K562 (cell line): Measurements from ENCODE around the gene FAM117A. TPM values are rescaled to one million over a fixed set of nuclear protein-coding genes. Genes with fewer than 3 reads are reported as not detected.
A peak's percentile ranks its signal among the peaks of the same experiment; 100 is the strongest.

Experiments
- CC2D1A ChIP-seq: fragments of 450-650 bp; IDR thresholded peaks from 2 replicates; pipeline ENCODE4 v1.6.1; 2017; ENCODE audit warnings: mild to moderate bottlenecking
- GATAD2B ChIP-seq: fragments of 450-650 bp; IDR thresholded peaks from 2 replicates; pipeline ENCODE4 v1.6.1; 2017; ENCODE audit warnings: mild to moderate bottlenecking, borderline replicate concordance
- HDAC2 ChIP-seq: fragments of 450-650 bp; IDR thresholded peaks from 2 replicates; pipeline ENCODE4 v1.6.1; 2016; ENCODE audit warnings: mild to moderate bottlenecking
- MAFG ChIP-seq: fragments of 450-650 bp; conservative IDR thresholded peaks from 2 replicates; pipeline ENCODE4 v1.6.1; 2016; ENCODE audit warnings: missing genetic modification characterization, missing compliant biosample characterization
- MBD2 ChIP-seq: sonication (generic); IDR thresholded peaks from 2 replicates; pipeline ENCODE4 v1.6.1; 2016; ENCODE audit warnings: low read depth, borderline replicate concordance
- MCM5 ChIP-seq: fragments of 450-650 bp; IDR thresholded peaks from 2 replicates; pipeline ENCODE4 v1.6.1; 2016; ENCODE audit warnings: low read depth
- NUFIP1 ChIP-seq: fragments of 450-650 bp; IDR thresholded peaks from 2 replicates; pipeline ENCODE4 v1.6.1; 2018; ENCODE audit not compliant: partially characterized antibody
- PHF20 ChIP-seq: fragments of 450-650 bp; IDR thresholded peaks from 2 replicates; pipeline ENCODE4 v1.6.1; 2018; ENCODE audit not compliant: partially characterized antibody
- PKNOX1 ChIP-seq: fragments of 450-650 bp; IDR thresholded peaks from 2 replicates; pipeline ENCODE4 v1.6.1; 2016
- POLR2AphosphoS2 ChIP-seq: IDR thresholded peaks from 2 replicates; pipeline ENCODE4 v1.6.1; 2012; ENCODE audit warnings: low read length, improper control_type of control experiment
- POLR3G ChIP-seq: IDR thresholded peaks from 2 replicates; pipeline ENCODE4 v1.6.1; 2011; ENCODE audit not compliant: insufficient read length, insufficient replicate concordance; ENCODE audit errors: extremely low read depth
- PYGO2 ChIP-seq: fragments of 450-650 bp; IDR thresholded peaks from 2 replicates; pipeline ENCODE4 v1.6.1; 2016; ENCODE audit warnings: mild to moderate bottlenecking, missing genetic modification characterization, moderate library complexity, missing compliant biosample characterization
- RAD51 ChIP-seq: fragments of 450-650 bp; IDR thresholded peaks from 2 replicates; pipeline ENCODE4 v1.7.1; 2016; ENCODE audit warnings: low read depth, mild to moderate bottlenecking, borderline replicate concordance
- ZBTB33 ChIP-seq: sonication (generic); formaldehyde crosslinking; IDR thresholded peaks from 2 replicates; pipeline ENCODE4 v1.8.1; 2023; ENCODE audit warnings: mild to moderate bottlenecking, missing genetic modification reagents
- ZC3H8 ChIP-seq: fragments of 450-650 bp; IDR thresholded peaks from 2 replicates; pipeline ENCODE4 v1.6.1; 2017
- ZNF263 ChIP-seq: sonication (generic); formaldehyde crosslinking; IDR thresholded peaks from 2 replicates; pipeline ENCODE4 v1.8.0; 2022; ENCODE audit warnings: mild to moderate bottlenecking, missing genetic modification reagents, borderline replicate concordance
- ZNF655 ChIP-seq: fragments of 250-450 bp; sonication (Bioruptor Pico); IDR thresholded peaks from 2 replicates; pipeline ENCODE4 v1.5.0; 2021
- ZNF764 ChIP-seq: fragments of 250-450 bp; sonication (Bioruptor Pico); IDR thresholded peaks from 2 replicates; pipeline ENCODE4 v1.4.0; 2020; ENCODE audit warnings: low read depth, mild to moderate bottlenecking, moderate library complexity
- polyA plus RNA-seq, 8 experiments: library from polyadenylated mRNA; depleted of rRNA in 4 of 8; stranded (reverse) in 5 of 8; unstranded in 3 of 8; fragments of >200 nt; fragmentation: Nextera tagmentation in 2 of 8; fragmentation: Illumina TruSeq in 1 of 8; extraction: Ambion mirVana in 2 of 8; extraction: Trizol in 1 of 8; gene quantifications; 2 replicates each; pipeline versions ENCODE4 v1.2.1 to v1.2.3, GENCODE V29; 2011 to 2014; ENCODE audit warnings: inconsistent platforms in 1 of 8, missing spikeins in 1 of 8
- total RNA-seq, 7 experiments: library from RNA; depleted of rRNA in 6 of 7; stranded (reverse); fragments of >200 nt in 6 of 7; fragmentation: Illumina TruSeq in 2 of 7; extraction: Trizol in 2 of 7; gene quantifications; 2 replicates each; pipeline versions ENCODE4 v1.2.1 to v1.2.3, GENCODE V29; 2011 to 2021; ENCODE audit warnings: low replicate concordance in 1 of 7
- TF ChIP-seq, protein P1 (sequence below), 2 experiments: fragments of 450-650 bp in 1 of 2; sonication (generic) in 1 of 2; formaldehyde crosslinking; conservative IDR thresholded peaks; 2 replicates each; pipeline versions ENCODE4 v1.4.0 to v1.8.1; 2020 to 2022; ENCODE audit warnings: mild to moderate bottlenecking in 1 of 2, missing genetic modification reagents in 1 of 2
- TF ChIP-seq, protein P2 (sequence below): fragments of 450-650 bp; IDR thresholded peaks from 2 replicates; pipeline ENCODE4 v1.6.1; 2018; ENCODE audit not compliant: partially characterized antibody

The FAM117A gene
- total and polyA plus RNA-seq, 9 of the 15 experiments (the other 6 are each of a cell fraction or from before 2014, with no cell fraction given): 3.1 to 79.7 (median 36.6) TPM

GRCh38 chr17:49788478-49789242 is 24.7 kb upstream of the FAM117A start, which contains the start of gene KAT7 (continued):
- TF ChIP-seq MCM5 (no peak), RAD51 (peak; percentile 92), ZNF263 (CRISPR knock-in tag) (no peak; the same call in 1 of the 2 replicates), ZNF764 (CRISPR knock-in tag) (0 out of 2 replicates have a peak, but pooled peaks have one; percentile 56), CC2D1A (peak; percentile 98), PYGO2 (tag) (no peak), POLR3G (no peak), ZNF655 (CRISPR knock-in tag) (peak; percentile 19; the same call in 1 of the 2 replicates), MAFG (tag) (no peak), GATAD2B (no peak), ZC3H8 (no peak), PHF20 (peak; percentile 78), PKNOX1 (peak; percentile 99), MBD2 (peak; percentile 100), HDAC2 (no peak), NUFIP1 (no peak), POLR2AphosphoS2 (0 out of 2 replicates have a peak, but pooled peaks have one; percentile 16), ZBTB33 (CRISPR knock-in tag) (peak; percentile 68; the same call in 1 of the 2 replicates)
- TF ChIP-seq, protein P1, sequence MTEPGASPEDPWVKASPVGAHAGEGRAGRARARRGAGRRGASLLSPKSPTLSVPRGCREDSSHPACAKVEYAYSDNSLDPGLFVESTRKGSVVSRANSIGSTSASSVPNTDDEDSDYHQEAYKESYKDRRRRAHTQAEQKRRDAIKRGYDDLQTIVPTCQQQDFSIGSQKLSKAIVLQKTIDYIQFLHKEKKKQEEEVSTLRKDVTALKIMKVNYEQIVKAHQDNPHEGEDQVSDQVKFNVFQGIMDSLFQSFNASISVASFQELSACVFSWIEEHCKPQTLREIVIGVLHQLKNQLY (CRISPR knock-in tag; conservative IDR thresholded peaks at IDR 0.05): no peak
- TF ChIP-seq, protein P2, sequence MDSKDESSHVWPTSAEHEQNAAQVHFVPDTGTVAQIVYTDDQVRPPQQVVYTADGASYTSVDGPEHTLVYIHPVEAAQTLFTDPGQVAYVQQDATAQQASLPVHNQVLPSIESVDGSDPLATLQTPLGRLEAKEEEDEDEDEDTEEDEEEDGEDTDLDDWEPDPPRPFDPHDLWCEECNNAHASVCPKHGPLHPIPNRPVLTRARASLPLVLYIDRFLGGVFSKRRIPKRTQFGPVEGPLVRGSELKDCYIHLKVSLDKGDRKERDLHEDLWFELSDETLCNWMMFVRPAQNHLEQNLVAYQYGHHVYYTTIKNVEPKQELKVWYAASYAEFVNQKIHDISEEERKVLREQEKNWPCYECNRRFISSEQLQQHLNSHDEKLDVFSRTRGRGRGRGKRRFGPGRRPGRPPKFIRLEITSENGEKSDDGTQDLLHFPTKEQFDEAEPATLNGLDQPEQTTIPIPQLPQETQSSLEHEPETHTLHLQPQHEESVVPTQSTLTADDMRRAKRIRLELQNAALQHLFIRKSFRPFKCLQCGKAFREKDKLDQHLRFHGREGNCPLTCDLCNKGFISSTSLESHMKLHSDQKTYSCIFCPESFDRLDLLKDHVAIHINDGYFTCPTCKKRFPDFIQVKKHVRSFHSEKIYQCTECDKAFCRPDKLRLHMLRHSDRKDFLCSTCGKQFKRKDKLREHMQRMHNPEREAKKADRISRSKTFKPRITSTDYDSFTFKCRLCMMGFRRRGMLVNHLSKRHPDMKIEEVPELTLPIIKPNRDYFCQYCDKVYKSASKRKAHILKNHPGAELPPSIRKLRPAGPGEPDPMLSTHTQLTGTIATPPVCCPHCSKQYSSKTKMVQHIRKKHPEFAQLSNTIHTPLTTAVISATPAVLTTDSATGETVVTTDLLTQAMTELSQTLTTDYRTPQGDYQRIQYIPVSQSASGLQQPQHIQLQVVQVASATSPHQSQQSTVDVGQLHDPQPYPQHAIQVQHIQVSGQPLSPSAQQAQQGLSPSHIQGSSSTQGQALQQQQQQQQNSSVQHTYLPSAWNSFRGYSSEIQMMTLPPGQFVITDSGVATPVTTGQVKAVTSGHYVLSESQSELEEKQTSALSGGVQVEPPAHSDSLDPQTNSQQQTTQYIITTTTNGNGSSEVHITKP: peak; percentile 93
